ENCODE data around the gene ZBTB7C. TPM values are rescaled to one million over a fixed set of nuclear protein-coding genes. Genes with fewer than 3 reads are reported as not detected.

Gene ZBTB7C
- total and polyA plus RNA-seq, 2 of the 8 experiments (the other 6 are each of a cell fraction or from before 2014, with no cell fraction given): 0.15 to 0.45 TPM

DNA sequence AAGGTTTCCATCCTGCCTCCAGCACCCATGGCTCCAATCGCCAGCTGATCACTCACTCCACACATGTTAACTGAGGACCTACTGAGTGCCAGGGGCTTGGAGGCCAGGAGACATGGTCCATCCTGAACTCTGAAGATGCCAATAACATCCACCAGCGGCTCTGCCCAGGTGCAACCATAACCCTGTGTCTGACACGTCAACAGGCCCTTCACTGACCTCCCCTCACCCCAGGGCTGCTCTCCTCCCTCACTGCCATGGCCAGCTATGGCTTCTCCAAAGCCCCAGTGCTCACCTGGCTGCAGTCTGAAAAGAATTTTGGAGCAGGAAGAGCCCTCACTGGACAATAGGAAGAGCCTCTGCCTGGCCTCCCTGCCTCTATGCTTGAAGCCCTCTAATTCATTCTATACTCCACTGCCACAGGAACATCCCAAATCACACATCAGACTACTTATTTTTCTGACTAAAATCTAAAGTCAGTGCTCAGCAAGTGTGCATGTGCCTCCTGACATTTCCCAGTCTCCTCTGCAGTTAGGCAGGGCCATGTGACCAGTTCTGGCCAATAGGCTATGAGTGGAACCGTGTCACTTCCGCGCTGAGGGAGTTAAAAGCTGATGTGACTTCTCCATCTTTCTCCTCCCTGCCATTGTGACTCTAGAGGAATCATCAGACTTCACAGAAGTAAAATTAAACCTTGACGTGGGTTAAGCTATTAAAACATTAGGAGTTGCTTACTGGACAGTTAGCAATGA, 37.2 kb downstream of the ZBTB7C start (continued):
- TF ChIP-seq CHD7 (IDR thresholded peaks at IDR 0.05; ENCODE audit: insufficient replicate concordance, low read length) (no peak), CHD2 (IDR thresholded peaks at IDR 0.05; ENCODE audit: low read length) (no peak), RAD21 (IDR thresholded peaks at IDR 0.05 in 1 of 2, conservative IDR thresholded peaks at IDR 0.05 in 1 of 2; ENCODE audit: low read depth in 2 of 2, low read length in 2 of 2) (no peak), ATF3 (IDR thresholded peaks at IDR 0.05; ENCODE audit: insufficient read depth, low read depth, low read length) (no peak)
